Activated T-cell treated with anti-CD3 and anti-CD28 coated beads, Interleukin-2, amount 50 U/mL, for 4 hours (primary cell): ENCODE results near the gene STPG1. TPM values are rescaled to one million over a fixed set of nuclear protein-coding genes. Genes with fewer than 3 reads are reported as not detected.

Source experiments
- ATAC-seq, 2 donors: fragments of 200-7000 bp; cut with Tn5 transposase; one replicate each; pipeline ENCODE4 v1.10.0; 2021
- DNase-seq: peaks from one replicate; pipeline ENCODE4 v3.0.0-alpha.2; 2020
- H3K27me3 Mint-ChIP-seq: one replicate; pipeline ENCODE4 v1.8.0; 2021; ENCODE audit warnings: low read depth, mixed read lengths
- H3K36me3 Mint-ChIP-seq: one replicate; pipeline ENCODE4 v1.8.0; 2022; ENCODE audit warnings: mixed read lengths; ENCODE audit not compliant: insufficient read depth
- H3K4me1 Mint-ChIP-seq: one replicate; pipeline ENCODE4 v1.8.0; 2021; ENCODE audit warnings: low read depth, mixed read lengths
- H3K4me3 Mint-ChIP-seq: one replicate; pipeline ENCODE4 v1.8.0; 2021; ENCODE audit warnings: mild to moderate bottlenecking, moderate library complexity, mixed read lengths
- H3K9me3 Mint-ChIP-seq: one replicate; pipeline ENCODE4 v1.8.0; 2021; ENCODE audit warnings: mixed read lengths
- total RNA-seq, 3 donors: library from RNA; stranded (reverse); gene quantifications; one replicate each; pipeline ENCODE4 v1.2.1, GENCODE V29; 2021

Gene STPG1
- total RNA-seq, 3 donors from 2014 or later, result 3.2 to 4.2 (median 3.9) TPM

DNA sequence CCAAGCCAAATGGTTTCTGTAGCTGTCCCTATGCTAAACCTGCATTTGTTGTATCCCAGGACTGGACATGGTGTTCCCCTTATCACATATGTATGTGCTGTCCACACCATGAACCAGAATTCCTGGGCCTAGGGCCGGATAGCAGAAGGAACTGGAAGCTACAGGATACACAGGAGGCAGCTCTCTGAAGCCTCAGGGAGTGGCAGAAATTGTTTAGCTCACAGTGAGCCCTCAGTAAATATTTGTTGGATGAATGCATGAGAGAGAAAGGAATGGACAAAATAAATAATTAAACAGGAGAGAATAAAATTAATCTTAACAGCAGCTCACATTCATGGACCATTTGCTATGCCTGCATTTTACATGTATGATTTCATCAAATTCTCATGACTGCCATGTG lies 4.1 kb upstream of the STPG1 start:
- no peak for ATAC-seq
- Mint-ChIP-seq H3K9me3 (no peaks in the 10 kb centered on the region), H3K36me3 (peaks cover 26% of the 10 kb centered on the region), H3K4me3 (peak overlapping the region; percentile 96), H3K4me1 (peaks cover 76% of the 10 kb centered on the region), H3K27me3 (no peaks in the 10 kb centered on the region)
- no peak for DNase-seq

GRCh38 chr1:24416666-24417391 lies 3.2 kb upstream of the STPG1 start:
- Mint-ChIP-seq H3K9me3 (no peaks in the 10 kb centered on the region), H3K36me3 (peaks cover 21% of the 10 kb centered on the region), H3K27me3 (no peaks in the 10 kb centered on the region), H3K4me1 (peaks cover 78% of the 10 kb centered on the region), H3K4me3 (peak overlapping the region; percentile 96)
- DNase-seq (no peak), ATAC-seq (peak; percentile 10 to 15)

DNA sequence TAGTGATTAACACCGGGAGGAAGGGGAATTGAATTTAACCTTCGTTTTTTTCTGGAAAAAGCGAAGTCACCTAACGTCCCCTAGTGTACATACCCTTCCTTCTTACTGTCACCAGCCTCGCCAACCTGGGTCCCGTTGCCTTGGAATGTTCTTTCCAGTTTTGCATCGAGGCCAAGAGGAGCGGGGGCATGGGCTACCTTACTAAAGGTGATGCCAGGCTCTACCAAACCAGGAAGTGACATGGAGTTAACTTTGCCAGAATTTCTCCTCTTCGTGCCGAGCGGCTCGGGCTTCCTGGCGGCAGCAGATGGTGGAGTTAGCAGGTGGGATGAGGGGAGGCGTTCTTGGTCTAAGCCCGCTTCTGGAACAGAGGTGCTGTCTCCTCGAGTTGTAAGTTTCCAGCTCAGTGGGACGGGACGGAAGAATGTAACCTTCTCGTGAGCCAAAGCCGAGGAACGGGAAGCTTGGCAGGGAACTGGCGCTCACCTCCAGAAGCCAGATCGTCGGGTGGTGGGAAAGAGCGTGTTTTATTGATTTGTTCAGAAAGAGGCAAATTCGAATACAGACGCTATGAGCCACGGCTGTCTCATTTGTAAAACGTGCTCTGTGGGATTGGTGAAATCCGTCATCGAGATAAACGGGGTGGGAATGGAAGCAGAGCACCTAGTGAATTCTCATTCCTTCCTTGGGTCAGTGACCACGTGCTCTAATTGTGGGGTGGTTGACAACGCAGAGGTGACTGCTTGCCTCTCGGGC lies 2.5 kb upstream of the STPG1 start:
- Mint-ChIP-seq H3K27me3 (no peaks in the 10 kb centered on the region), H3K9me3 (no peaks in the 10 kb centered on the region), H3K4me3 (peak overlapping the region; percentile 96), H3K4me1 (peaks cover 74% of the 10 kb centered on the region), H3K36me3 (peaks cover 17% of the 10 kb centered on the region)
- no peak for ATAC-seq
- no peak for DNase-seq

- H3K9me3 Mint-ChIP-seq, result no peaks in the 10 kb centered on the region
- peak; percentile 96 to 97 for ATAC-seq
- peak within 1 kb of the TSS; percentile 96 for H3K4me3 Mint-ChIP-seq
- H3K4me1 Mint-ChIP-seq, result peaks cover 71% of the 10 kb centered on the region
- peak; percentile 95 for DNase-seq
- H3K36me3 Mint-ChIP-seq, result peaks cover 15% of the 10 kb centered on the region
- no peaks in the 10 kb centered on the region for H3K27me3 Mint-ChIP-seq
Observed at GRCh38 chr1:24415334-24415909, 1.8 kb upstream of the STPG1 start, which contains the start of gene NIPAL3. Gene NIPAL3 (plus strand): TSS chr1:24415802. CDS start chr1:24419548, 3,746 bp downstream.

DNA sequence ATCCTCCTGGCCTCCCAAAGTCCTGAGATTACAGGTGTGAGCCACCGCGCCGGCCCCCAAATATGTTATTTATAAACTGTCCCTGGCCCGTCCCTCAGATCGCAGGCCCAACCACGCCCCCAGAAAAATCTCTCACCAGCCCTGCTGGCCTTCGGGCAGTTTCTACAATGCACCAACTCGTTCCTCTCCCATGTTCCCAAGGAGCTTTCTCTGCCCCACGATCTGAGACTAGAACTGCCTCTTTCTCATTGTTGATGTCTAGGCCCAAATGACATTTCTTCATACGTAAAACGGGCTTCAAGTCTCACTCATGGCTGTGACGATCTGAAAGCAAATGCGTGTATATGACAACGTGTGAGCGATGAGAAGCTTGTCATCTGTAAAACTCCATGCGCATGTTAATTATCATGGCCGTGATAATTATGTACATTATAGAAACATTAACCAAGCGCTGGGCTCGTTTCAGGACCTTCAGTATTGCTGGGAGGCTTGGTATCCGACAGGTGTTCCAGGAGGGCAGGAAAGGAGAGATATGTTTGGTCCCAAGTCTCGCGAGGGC lies 1.3 kb upstream of the STPG1 start:
- peak overlapping the region; percentile 96 for H3K4me3 Mint-ChIP-seq
- H3K4me1 Mint-ChIP-seq, result peaks cover 67% of the 10 kb centered on the region
- DNase-seq (no peak), ATAC-seq (no peak)
- no peaks in the 10 kb centered on the region for H3K27me3 Mint-ChIP-seq
- H3K9me3 Mint-ChIP-seq, result no peaks in the 10 kb centered on the region
- peaks cover 11% of the 10 kb centered on the region for H3K36me3 Mint-ChIP-seq

GRCh38 chr1:24412408-24412807 lies 1.2 kb downstream of the STPG1 start:
- no peak for DNase-seq
- H3K4me1 Mint-ChIP-seq, result peaks cover 45% of the 10 kb centered on the region
- H3K36me3 Mint-ChIP-seq, result peaks cover 2% of the 10 kb centered on the region
- H3K27me3 Mint-ChIP-seq, result no peaks in the 10 kb centered on the region
- ATAC-seq, result no peak
- peak overlapping the region; percentile 87 for H3K4me3 Mint-ChIP-seq
- H3K9me3 Mint-ChIP-seq, result peaks cover 4% of the 10 kb centered on the region

DNA sequence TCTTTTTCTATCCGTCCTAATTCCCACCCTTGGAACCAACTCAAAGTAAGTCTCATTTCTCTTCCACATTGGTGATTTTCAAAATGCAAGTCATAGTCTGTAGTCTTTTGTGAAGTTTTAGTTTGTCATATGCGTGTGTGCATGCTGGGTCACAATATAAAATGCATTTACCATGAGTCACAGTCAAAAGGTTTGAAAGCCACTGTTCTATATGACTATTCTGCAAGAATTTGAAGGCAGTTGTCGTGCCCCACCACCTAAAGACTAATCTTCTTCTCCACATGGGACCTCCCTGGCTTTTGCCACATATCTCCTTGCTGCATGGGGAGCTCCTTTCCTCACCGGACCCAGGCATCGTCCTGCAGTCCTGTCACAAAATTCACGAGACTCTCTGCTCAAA lies 1.6 kb downstream of the STPG1 start:
- no peaks in the 10 kb centered on the region for H3K27me3 Mint-ChIP-seq
- ATAC-seq (no peak), DNase-seq (no peak)
- peak overlapping the region; percentile 35 for H3K4me3 Mint-ChIP-seq
- H3K4me1 Mint-ChIP-seq, result peaks cover 40% of the 10 kb centered on the region
- H3K36me3 Mint-ChIP-seq, result peaks cover 2% of the 10 kb centered on the region
- H3K9me3 Mint-ChIP-seq, result peaks cover 4% of the 10 kb centered on the region

DNA sequence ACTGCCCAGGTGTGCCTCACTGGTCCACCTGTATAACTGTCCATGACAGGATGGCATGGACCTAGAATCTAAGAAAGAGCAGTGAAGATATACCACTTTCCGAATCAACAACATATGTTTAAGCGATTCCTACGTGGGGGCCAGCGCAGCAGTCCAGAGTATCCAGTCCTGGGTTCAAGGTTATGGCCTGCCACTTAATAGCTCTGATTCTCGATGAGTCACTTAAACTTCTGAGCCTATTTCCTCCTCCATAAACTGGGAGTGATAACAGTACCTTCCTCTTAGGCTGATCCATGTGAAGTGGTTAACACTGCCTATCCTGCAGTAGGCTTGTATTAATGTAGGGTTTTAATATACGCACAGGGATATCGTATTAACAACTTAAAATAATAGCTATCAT lies 2.8 kb downstream of the STPG1 start:
- Mint-ChIP-seq H3K27me3 (no peaks in the 10 kb centered on the region), H3K36me3 (peaks cover 2% of the 10 kb centered on the region), H3K9me3 (peaks cover 4% of the 10 kb centered on the region), H3K4me1 (peaks cover 30% of the 10 kb centered on the region), H3K4me3 (no peak overlapping the region)
- DNase-seq, result no peak
- no peak for ATAC-seq

DNA sequence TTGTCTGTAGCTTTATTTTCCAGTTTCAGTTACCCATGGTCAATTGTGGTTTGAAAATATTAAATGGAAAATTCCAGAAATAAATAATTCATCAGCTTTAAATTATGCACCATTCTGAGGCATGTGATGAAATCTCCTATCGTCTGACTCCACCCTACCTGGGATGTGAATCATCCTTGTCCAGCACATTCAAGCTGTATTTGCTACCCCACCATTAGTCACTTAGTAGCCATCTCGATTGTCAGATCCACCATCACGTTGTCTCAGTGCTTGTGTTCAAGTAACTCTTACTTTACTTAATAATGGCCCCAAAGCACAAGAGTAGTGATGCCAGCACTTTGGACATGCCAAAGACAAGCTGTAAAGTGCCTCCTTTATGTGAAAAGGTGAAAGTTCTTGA lies 4.0 kb downstream of the STPG1 start:
- ATAC-seq (no peak), DNase-seq (no peak)
- peaks cover 4% of the 10 kb centered on the region for H3K9me3 Mint-ChIP-seq
- H3K4me3 Mint-ChIP-seq, result no peak overlapping the region
- H3K4me1 Mint-ChIP-seq, result peaks cover 23% of the 10 kb centered on the region
- peaks cover 2% of the 10 kb centered on the region for H3K36me3 Mint-ChIP-seq
- no peaks in the 10 kb centered on the region for H3K27me3 Mint-ChIP-seq

- H3K4me3 Mint-ChIP-seq, result no peak overlapping the region
- H3K27me3 Mint-ChIP-seq, result no peaks in the 10 kb centered on the region
Observed at GRCh38 chr1:24406788-24407187, 6.8 kb downstream of the STPG1 start.

GRCh38 chr1:24403806-24404205 lies 9.8 kb downstream of the STPG1 start:
- H3K9me3 Mint-ChIP-seq, result peaks cover 4% of the 10 kb centered on the region
- no peaks in the 10 kb centered on the region for H3K27me3 Mint-ChIP-seq
- H3K4me1 Mint-ChIP-seq, result no peaks in the 10 kb centered on the region
- ATAC-seq, result no peak
- H3K4me3 Mint-ChIP-seq, result no peak overlapping the region
- no peak for DNase-seq
- H3K36me3 Mint-ChIP-seq, result peaks cover 8% of the 10 kb centered on the region

More at GRCh38 chr1:24406788-24407187, 6.8 kb downstream of the STPG1 start:
- peaks cover 2% of the 10 kb centered on the region for H3K36me3 Mint-ChIP-seq
- H3K9me3 Mint-ChIP-seq, result peaks cover 4% of the 10 kb centered on the region
- H3K4me1 Mint-ChIP-seq, result peaks cover 3% of the 10 kb centered on the region
- DNase-seq (no peak), ATAC-seq (no peak)

DNA sequence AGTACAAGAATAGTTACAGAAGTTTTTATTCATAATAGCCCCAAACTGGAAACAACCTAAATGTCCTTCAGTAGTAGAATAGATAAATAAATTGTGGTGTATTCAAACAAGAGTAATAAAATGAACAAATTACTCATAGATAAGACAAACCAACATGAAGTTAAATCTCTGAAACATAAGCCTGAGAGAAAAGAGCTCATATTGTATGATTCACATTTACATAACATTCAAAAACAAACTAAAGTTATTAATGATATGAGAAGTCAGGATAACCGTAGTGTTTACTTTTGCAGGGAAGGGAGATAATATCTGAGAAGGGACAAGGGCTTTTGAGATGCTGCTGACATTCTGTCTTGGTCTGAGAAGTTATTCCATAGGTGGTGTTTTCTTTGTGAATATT lies 13.5 kb downstream of the STPG1 start:
- Mint-ChIP-seq H3K9me3 (no peaks in the 10 kb centered on the region), H3K4me1 (no peaks in the 10 kb centered on the region), H3K27me3 (no peaks in the 10 kb centered on the region), H3K36me3 (peaks cover 8% of the 10 kb centered on the region), H3K4me3 (no peak overlapping the region)
- ATAC-seq (no peak), DNase-seq (no peak)

GRCh38 chr1:24393892-24394291 lies 19.7 kb downstream of the STPG1 start:
- ATAC-seq, result no peak
- no peaks in the 10 kb centered on the region for H3K27me3 Mint-ChIP-seq
- H3K36me3 Mint-ChIP-seq, result peaks cover 8% of the 10 kb centered on the region
- DNase-seq, result no peak
- no peak overlapping the region for H3K4me3 Mint-ChIP-seq
- no peaks in the 10 kb centered on the region for H3K9me3 Mint-ChIP-seq
- H3K4me1 Mint-ChIP-seq, result peaks cover 29% of the 10 kb centered on the region

DNA sequence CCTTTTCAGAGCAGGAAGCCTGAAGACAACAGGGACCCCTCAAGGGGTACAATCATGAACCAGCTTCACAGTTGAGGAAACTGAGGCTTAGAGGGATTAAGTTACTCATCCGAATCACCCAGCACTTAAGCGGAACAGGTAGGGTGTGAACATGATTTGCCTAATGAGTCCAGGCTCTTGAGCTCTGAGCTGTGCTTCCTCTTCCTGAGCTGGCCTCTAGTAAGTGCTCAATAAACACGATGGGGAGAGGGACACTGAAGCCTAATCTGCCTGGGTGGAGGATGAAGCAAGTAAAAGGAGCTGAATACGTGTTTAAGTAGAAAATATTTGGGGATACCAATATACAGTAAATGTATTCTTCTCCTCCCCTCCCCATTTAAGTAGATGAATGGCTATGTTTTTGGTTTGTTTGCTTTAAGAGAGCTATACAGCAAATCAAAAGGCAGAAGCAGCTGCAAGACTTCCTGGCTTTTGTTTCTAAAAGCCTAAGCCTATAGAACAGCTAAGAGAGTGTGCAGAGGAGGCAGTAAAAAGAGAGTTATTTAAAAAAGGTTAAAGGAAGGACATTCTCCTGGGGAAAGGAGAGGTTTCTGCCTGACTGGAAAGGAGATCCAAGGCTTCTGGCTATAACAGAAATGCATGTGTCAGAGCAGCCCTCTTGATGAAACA lies 20.5 kb downstream of the STPG1 start:
- DNase-seq (no peak), ATAC-seq (no peak)
- H3K4me1 Mint-ChIP-seq, result peaks cover 29% of the 10 kb centered on the region
- no peaks in the 10 kb centered on the region for H3K9me3 Mint-ChIP-seq
- H3K4me3 Mint-ChIP-seq, result no peak overlapping the region
- H3K27me3 Mint-ChIP-seq, result no peaks in the 10 kb centered on the region
- H3K36me3 Mint-ChIP-seq, result peaks cover 8% of the 10 kb centered on the region
